Transverse colon (tissue), 4 donors: ENCODE results near the gene CSTA. TPM values are rescaled to one million over a fixed set of nuclear protein-coding genes. Genes with fewer than 3 reads are reported as not detected.

Experiments
- DNase-seq: peaks from one replicate; pipeline ENCODE4 v3.0.0-alpha.2; 2019
- H3K27ac ChIP-seq, 4 donors: fragments of 200-600 bp; sonication (generic); 2 replicates each; pipeline ENCODE4 v1.5.1; 2016 to 2018; ENCODE audit warnings: inconsistent platforms in 4 of 4
- H3K27me3 ChIP-seq: fragments of 200-600 bp; sonication (generic); 2 replicates; pipeline ENCODE4 v1.5.1; 2017; ENCODE audit warnings: inconsistent platforms
- H3K36me3 ChIP-seq, 4 donors: fragments of 200-600 bp; sonication (generic); 2 replicates each; pipeline ENCODE4 v1.5.1; 2017 to 2019; ENCODE audit warnings: inconsistent platforms in 4 of 4
- H3K4me1 ChIP-seq, 4 donors: fragments of 200-600 bp; sonication (generic); 2 replicates each; pipeline ENCODE4 v1.5.1; 2017 to 2020; ENCODE audit warnings: inconsistent platforms in 4 of 4
- H3K4me3 ChIP-seq, 4 donors: fragments of 200-600 bp; sonication (generic); 1 replicate in 1 of 4; 2 replicates in 3 of 4; pipeline versions ENCODE4 v1.5.1 to v1.6.1; 2017 to 2019; ENCODE audit warnings: inconsistent platforms in 4 of 4
- H3K9me3 ChIP-seq, 2 donors: fragments of 200-600 bp; sonication (generic); 2 replicates each; pipeline ENCODE4 v1.5.1; 2017 to 2019; ENCODE audit warnings: inconsistent platforms in 2 of 2
- POLR2A ChIP-seq: fragments of 450-650 bp; IDR thresholded peaks from one replicate; pipeline ENCODE4 v1.6.1; 2016; ENCODE audit warnings: antibody characterized with exemption, mild to moderate bottlenecking, moderate library complexity
- WGBS, 2 donors: methylation state at CpG; one replicate each; pipeline ENCODE4 v1.1.5; 2018; ENCODE audit warnings: low coverage in 1 of 2; 5-methylcytosine and 5-hydroxymethylcytosine counted together
- in situ Hi-C, 4 donors: fragments of 200-750 bp; cut with MboI; loops; one replicate each; pipeline versions ENCODE4 v1.15.0 to v1.15.1; 2017; ENCODE audit warnings: low sequenced_read_pairs in 3 of 4, low pct_ligation_motif_present in 1 of 4, low pct_unique_long_range_greater_than_20kb in 1 of 4
- intact Hi-C: fragments of 100-400 bp; cut with DNase I; formaldehyde crosslinking; loops from one replicate; pipeline ENCODE4 v1.15.1; 2023; ENCODE audit warnings: low total_unique reads
- total RNA-seq, 4 donors: library from RNA; depleted of rRNA; stranded (reverse); fragments of >200 nt; gene quantifications; one replicate each; pipeline ENCODE4 v1.1.0, GENCODE V29; 2016
- TF ChIP-seq, protein P1 (sequence below), 5 experiments: fragments of 200-600 bp in 3 of 5; fragments of 450-650 bp in 2 of 5; sonication (generic) in 3 of 5; IDR thresholded peaks; 1 replicate in 2 of 5; 2 replicates in 3 of 5; pipeline ENCODE4 v1.5.1; 2016 to 2017; ENCODE audit warnings: antibody characterized with exemption in 5 of 5, inconsistent platforms in 3 of 5, mild to moderate bottlenecking in 2 of 5, moderate library complexity in 1 of 5

The CSTA gene
- total RNA-seq, 4 donors from 2014 or later, result 1.4 TPM; not detected in 3

DNA sequence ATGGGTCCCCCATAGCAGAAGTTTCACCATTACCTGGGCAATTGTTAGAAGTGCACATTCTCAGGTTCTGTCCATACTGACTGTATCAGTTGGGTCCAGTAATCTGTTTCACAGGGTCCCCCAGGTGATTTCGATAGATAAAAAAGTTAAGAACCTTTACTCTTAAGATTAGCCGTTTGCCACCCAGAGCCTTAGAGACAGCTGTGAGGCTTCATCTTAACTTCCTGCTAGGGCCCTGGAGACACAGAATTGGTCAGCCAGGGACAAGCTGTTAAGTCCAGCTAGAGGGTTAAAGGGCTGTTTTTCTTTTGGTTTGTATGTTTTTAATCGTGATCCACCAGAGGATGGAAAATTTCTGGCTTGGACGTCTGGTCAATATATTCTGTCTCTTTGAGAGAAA, 65.6 kb downstream of the CSTA start:
- H3K27ac ChIP-seq, result peak overlapping the region in 2 of 4 donors; percentile 2 to 14

More for the DNA sequence above, 65.6 kb downstream of the CSTA start:
- no peak for DNase-seq
- Histone ChIP-seq H3K27me3 (no peaks in the 10 kb centered on the region), H3K4me3 (no peak overlapping the region), H3K9me3 (no peaks in the 10 kb centered on the region), H3K4me1 (peaks cover 4 to 40% (median 14%) of the 10 kb centered on the region in 4 donors), H3K36me3 (peaks cover 0 to 7% (median 0%) of the 10 kb centered on the region in 4 donors)
- in situ Hi-C loops, result loop anchor here in 2 of 4 donors (10.0 to 25.0 kb wide), 2 partner anchors 284 to 297 kb away; partner anchors contain the start of gene PARP14 (in 1 of the 2)
- intact Hi-C loops, result loop anchor here (5.0 kb wide), 1 partner anchor 292 kb away; the partner anchor contains the start of gene PARP14
- TF ChIP-seq, protein P1, sequence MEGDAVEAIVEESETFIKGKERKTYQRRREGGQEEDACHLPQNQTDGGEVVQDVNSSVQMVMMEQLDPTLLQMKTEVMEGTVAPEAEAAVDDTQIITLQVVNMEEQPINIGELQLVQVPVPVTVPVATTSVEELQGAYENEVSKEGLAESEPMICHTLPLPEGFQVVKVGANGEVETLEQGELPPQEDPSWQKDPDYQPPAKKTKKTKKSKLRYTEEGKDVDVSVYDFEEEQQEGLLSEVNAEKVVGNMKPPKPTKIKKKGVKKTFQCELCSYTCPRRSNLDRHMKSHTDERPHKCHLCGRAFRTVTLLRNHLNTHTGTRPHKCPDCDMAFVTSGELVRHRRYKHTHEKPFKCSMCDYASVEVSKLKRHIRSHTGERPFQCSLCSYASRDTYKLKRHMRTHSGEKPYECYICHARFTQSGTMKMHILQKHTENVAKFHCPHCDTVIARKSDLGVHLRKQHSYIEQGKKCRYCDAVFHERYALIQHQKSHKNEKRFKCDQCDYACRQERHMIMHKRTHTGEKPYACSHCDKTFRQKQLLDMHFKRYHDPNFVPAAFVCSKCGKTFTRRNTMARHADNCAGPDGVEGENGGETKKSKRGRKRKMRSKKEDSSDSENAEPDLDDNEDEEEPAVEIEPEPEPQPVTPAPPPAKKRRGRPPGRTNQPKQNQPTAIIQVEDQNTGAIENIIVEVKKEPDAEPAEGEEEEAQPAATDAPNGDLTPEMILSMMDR (IDR thresholded peaks at IDR 0.05), result no peak
- no peak for TF ChIP-seq POLR2A
- 43 to 63% methylated on average over 2 to 4 of the region's 4 CpGs for WGBS, 2 donors

Other genes with a start within 250 kb of the CSTA start
- 1 to 10 TPM in 1 of 4 donors, under 1 TPM in 1, not detected in 2; 0.37 to 1.4 TPM for gene CASR, start 141.6 kb upstream of the CSTA start, total RNA-seq
- gene MIX23, start 58.0 kb downstream of the CSTA start, total RNA-seq, result 10 to 100 TPM in 2 of 4 donors, 1 to 10 TPM in 2; 4.5 to 28.7 (median 10.7) TPM
- 100 to 1,000 TPM in 1 of 4 donors, 10 to 100 TPM in 3; 11.2 to 116 (median 57.6) TPM for gene FAM162A, start 58.9 kb downstream of the CSTA start, total RNA-seq
- gene WDR5B, start 90.8 kb downstream of the CSTA start, total RNA-seq, result 1 to 10 TPM in 3 of 4 donors, not detected in 1; 2.2 to 2.6 (median 2.5) TPM
- 100 to 1,000 TPM in 1 of 4 donors, 10 to 100 TPM in 2, 1 to 10 TPM in 1; 8.6 to 108 (median 30.2) TPM for gene KPNA1, start 189.7 kb downstream of the CSTA start, total RNA-seq
- 10 to 100 TPM; 24.2 to 35.8 (median 29.1) TPM for gene PARP9, start 239.1 kb downstream of the CSTA start, total RNA-seq
- 10 to 100 TPM; 22.3 to 32.4 (median 26.7) TPM for gene DTX3L, start 239.1 kb downstream of the CSTA start, total RNA-seq